Suppressor macrophage treated with lipopolysaccharide for 1 hour (primary cell): Measurements from ENCODE around the gene ANO3.

ENCODE experiments used
- DNase-seq, 3 donors: peaks; one replicate each; pipeline ENCODE4 v3.0.0-alpha.2; 2020 to 2022

Gene ANO3

GRCh38 chr11:26510164-26510563, 178.2 kb downstream of the ANO3 start:
- no peak for DNase-seq

- DNase-seq, result no peak
Measured at GRCh38 chr11:26510756-26511155, 178.8 kb downstream of the ANO3 start.

- DNase-seq, result no peak
Measured at GRCh38 chr11:26512196-26512595, 180.3 kb downstream of the ANO3 start.

DNA sequence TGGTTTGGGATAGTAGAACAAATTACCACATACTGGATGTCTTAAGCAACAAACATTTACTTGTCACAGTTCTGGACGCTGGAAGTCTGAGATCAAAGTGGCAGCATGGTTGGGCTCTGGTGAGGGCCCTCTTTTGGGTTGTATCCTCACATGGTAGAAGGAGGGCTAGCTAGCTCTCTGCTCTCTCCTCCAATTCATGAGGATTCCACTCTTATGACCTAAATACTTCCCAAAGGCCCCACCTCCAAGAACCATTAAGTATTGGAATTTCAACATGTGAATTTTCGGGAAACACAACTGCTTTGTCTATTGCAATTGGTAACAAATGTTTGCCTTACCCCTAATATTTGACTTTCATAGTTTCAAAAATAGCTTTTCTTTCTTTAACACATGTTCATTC, 187.5 kb downstream of the ANO3 start:
- DNase-seq, result no peak

DNA sequence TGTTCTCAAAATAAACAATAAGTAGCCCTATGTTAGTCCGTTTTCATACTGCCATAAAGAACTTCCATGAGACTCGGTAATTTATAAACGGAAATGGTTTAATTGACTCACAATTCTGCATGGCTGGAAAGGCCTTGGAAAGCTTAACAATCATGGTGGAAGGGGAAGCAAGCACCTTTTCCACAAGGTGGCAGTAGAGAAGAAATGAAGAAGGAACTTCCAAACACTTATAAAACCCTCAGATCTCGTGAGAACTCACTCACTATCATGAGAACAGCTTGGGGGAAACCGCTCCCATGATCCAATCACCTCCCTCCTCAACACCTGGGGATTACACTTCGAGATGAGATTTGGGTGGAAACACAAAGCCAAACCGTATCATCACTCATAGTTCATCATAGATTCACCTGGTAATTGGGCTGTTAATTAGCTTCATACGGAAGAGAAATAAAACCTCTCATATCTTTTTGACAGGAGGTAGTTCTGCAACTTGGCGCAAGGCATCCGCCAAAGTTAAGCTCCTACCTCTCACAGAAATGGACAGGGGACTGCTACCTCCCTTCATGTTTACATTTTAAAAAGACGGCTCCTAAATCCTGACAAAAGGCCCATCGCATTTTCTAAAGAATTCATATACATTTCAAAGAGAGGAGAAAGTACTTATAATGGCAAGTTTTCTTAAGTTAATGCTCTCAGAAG, 191.1 kb downstream of the ANO3 start:
- DNase-seq, result peak in 1 of 3 donors; percentile 7

DNA sequence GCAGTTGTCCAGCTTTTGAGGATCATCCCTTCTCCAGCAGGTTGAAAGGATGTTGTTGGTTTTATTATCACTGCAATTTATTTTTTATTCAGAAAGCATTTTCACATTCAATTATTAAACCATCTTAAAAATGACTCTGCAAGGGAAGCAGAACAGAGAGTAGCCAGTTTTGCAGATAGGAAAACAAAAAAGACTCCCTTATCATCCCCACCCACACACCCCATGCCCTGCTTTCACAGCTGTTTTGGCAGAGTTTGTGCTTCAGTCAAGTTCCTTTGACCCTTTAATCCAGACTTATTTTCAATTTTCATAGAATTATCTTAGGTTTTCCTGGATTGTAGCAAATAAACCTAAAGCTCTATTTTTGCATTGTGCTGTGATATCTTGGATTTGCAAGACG, 195.8 kb downstream of the ANO3 start:
- no peak for DNase-seq

- no peak for DNase-seq
Measured at GRCh38 chr11:26537341-26537740, 205.4 kb downstream of the ANO3 start.

DNA sequence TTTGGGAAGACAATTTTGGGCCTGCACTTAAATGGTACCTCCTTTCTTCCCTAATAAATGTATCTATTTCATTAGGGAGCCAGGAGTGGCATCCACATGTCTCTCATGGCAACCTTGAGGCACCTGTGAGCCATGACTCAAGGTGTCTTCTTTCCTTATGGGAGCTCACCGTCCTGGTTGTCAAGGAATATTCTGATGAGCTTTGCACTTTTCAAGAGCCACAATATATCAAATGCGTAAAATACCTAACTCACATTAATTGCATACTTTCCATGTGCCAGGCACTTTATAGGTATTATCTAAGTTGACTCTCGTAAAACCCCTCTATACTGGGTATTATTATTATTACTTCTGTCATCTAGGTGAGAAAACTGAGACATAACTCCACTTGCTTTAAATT, 207.6 kb downstream of the ANO3 start:
- DNase-seq, result no peak

DNA sequence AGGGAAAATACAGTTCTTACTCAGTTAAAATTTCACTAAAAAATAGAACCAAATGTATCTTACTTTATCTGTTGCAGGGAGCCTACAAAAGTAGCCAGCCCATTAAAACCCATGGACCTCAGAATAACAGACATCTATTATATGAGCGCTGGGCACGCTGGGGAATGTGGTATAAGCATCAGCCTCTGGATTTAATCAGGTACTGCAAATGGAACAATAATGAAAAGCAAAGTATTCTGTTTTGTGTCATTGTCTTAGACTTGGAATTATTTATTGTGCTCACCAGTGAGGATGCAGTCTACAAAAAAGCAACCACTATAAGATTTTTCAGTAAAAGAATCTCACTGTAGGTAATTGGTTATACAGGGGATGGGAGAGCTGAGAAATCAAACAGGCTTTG, 209.9 kb downstream of the ANO3 start:
- no peak for DNase-seq

- DNase-seq, result no peak
Measured at GRCh38 chr11:26549176-26549575, 217.2 kb downstream of the ANO3 start.

DNA sequence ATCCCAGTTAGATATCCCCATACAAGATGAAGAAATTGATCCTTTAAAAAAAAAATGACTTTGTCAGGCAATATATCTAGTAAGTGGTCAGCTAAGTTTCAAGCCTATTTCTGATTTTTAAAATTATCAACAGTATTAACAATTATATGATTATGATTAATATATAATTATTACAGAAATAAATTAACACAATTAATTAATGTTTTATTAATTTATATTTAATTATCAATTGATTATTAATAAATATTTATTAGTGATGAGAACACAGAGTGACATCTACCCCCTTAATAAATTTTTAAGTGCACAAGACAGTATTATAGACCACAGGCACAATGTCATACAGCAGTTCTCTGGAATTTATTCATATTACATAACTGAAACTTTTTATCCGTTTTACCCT, 218.1 kb downstream of the ANO3 start:
- no peak for DNase-seq

- peak in 1 of 3 donors; percentile 1 for DNase-seq
Measured at GRCh38 chr11:26551186-26551801, 219.4 kb downstream of the ANO3 start.

DNA sequence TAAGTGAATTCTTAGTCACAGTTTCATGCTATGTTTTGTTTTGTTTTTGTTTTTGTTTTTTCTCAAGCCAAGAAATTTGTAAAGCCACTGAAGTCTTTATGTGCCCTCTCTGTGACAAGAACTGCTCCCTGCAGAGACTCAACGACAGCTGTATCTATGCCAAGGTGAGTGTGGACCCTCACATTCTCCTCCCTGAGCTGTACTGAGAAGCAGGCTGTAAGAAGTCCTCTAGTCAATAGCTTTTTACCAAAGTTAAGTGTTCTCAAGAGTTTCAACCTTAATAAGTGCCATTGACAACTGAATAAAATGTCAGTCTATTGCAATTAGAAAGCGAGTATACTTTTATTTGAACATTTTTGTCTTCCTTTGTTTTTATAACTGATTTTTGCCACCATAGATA, 221.3 kb downstream of the ANO3 start:
- DNase-seq, result no peak

- no peak for DNase-seq
Measured at GRCh38 chr11:26554455-26554854, 222.5 kb downstream of the ANO3 start.

GRCh38 chr11:26556582-26556981, 224.7 kb downstream of the ANO3 start:
- no peak for DNase-seq

- DNase-seq, result no peak
Measured at GRCh38 chr11:26557666-26558065, 225.7 kb downstream of the ANO3 start.

DNA sequence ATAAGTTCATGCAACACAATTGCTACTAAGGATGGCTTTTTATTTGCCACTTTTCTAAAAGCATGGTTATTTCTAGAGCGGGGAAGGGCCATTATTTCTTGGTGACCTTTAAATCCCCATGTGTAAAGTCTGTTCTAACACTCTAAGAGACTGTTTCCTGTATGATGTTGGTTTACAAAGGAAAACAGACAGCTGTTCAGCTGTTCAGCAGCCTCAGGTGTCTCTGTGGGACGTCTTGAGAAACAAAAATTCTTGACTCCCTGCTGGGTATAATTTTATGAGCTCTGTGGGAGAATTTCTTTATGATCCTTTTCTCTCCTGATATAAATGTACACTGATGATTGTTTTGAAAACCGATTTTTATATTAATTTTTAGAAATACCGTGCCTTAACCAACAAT, 226.3 kb downstream of the ANO3 start:
- DNase-seq, result no peak

DNA sequence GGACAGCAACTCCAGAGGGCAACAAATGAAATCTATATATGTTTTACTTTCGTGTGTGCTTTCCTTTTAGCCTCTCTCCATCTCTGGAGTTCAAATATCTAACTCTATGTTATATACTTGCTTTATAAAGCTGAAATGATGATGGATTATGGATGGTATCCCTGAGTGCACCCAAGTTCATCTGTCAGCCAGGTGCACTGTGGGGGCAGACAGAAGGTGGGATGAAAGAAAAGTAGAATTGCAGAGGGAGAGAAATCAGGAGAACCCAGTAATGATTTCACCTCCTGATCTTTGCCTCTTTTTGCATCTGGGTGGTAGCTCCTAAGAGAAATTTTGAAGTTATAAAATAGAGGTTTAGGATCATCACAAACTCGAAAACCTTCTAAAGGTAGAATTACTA, 237.7 kb downstream of the ANO3 start:
- no peak for DNase-seq

- DNase-seq, result no peak
Measured at GRCh38 chr11:26571861-26572654, 240.1 kb downstream of the ANO3 start, which contains the start of gene MUC15. TSS of gene MUC15 (minus strand) at chr11:26572263. CDS start at chr11:26567094, 5,169 bp downstream.

DNA sequence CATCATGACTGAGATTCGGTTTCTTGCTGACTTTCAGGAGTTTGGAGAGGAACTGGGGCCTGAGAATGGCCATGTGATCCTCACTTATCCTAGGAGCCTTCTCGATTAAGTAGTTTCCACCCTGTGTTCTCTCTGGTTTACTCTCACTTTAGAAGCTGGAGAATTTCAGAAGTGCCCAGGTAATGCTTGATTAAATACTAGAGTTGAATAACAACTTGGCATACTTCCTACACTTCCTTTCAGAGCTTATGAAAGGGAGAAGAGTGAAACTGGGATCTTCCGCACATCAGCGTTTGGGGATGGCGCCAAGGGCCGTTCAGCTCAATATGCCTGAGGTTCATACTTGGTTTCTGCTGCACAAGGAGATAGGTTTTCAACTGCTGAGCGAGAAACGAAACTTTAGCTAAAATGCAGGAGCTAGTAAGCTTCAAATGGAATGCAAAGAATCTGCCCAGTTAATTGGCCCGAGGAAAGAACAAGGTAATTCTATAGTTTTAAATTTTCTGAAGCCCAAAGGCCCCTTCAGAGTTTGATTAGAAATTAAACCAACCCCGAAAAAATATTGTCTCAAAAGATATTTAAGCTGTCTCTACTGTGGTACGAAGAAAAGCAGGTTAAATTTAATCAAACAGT, 241.0 kb downstream of the ANO3 start:
- no peak for DNase-seq

DNA sequence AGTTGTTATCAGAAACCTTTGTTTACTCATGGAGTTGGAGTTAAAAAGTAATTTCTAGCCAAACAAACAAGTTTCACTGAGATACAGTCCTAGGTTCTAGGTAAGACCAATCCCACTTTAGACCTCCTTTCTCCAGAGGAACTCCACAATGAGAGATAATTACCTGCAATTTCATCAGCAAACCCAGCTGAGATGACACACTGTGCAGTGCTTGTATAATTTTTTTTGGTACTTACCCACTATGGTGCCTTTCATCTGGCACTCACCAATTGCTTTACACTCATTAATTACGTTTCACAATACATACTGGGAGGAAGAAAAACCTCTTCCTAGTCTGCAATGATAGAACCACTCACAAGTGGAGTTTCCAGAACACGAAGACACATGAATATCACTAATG, 242.0 kb downstream of the ANO3 start:
- no peak for DNase-seq

DNA sequence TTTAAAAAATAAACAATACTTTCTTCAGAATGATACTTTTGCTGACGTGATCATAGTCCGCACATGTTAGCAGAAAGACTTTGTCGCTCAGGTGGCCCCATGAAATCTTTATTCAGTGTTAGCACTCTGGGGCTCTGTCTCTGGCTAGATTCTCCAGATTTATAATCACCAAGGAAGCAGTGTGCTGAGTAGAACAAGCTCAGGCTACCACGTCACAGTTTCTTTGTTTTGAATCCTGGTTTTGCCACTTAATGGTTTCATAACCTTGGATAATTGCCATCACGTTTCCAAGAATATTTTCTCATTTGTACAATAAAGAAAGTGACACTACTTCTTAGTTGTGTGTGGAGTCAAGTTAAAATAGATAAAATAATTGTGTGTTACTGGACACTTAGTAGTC, 244.0 kb downstream of the ANO3 start:
- DNase-seq, result no peak

- DNase-seq, result no peak
Measured at GRCh38 chr11:26578998-26579661, 247.2 kb downstream of the ANO3 start.
